HepG2 (cell line): Measurements from ENCODE around the gene KMT2D. TPM values are rescaled to one million over a fixed set of nuclear protein-coding genes. Genes with fewer than 3 reads are reported as not detected.

Experiments
- ATAC-seq: fragments of 200-7000 bp; cut with Tn5 transposase; 3 replicates; pipeline ENCODE4 v1.9.1; 2020; ENCODE audit warnings: mild to moderate bottlenecking, moderate library complexity
- BruUV-seq: library from RNA; stranded (reverse); fragments of 400-500 nt; replicated peaks from 2 replicates; lab custom pipeline; 2021; lab: Mats Ljungman, UMichigan
- CTCF ChIA-PET: fragments of 300-600 bp; formaldehyde crosslinking; extraction: SDS; loops from one replicate; lab custom pipeline; 2021; ENCODE audit warnings: low total read pairs, inconsistent platforms, low intra/inter-chr PET ratio; lab: Yijun Ruan, JAX
- POLR2A ChIA-PET: fragments of 350-600 bp; sonication (Branson Sonifier 250); formaldehyde crosslinking; loops from one replicate; lab custom pipeline; 2020; ENCODE audit warnings: antibody characterized with exemption, inconsistent platforms; lab: Yijun Ruan, JAX
- DNase-seq: peaks from one replicate; pipeline ENCODE4 v3.0.0-alpha.2; 2015; ENCODE audit warnings: low spot score
- FAIRE-seq: peaks from 3 replicates; lab custom pipeline; 2011; peaks lifted over from hg19 to GRCh38; lab: Jason Lieb, UNC
- H2AFZ ChIP-seq: one replicate; pipeline ENCODE4 v1.6.1; 2011; ENCODE audit warnings: low read length, inconsistent platforms
- H3K27ac ChIP-seq: fragments of 300-600 bp; 3 replicates; pipeline ENCODE4 v1.8.0; 2011; ENCODE audit warnings: mixed run types, mild to moderate bottlenecking, mixed read lengths, low read length, inconsistent platforms; ENCODE audit not compliant: insufficient read depth; ENCODE audit errors: extremely low read length
- H3K27me3 ChIP-seq, 2 experiments: fragments of 200-600 bp in 1 of 2; 2 replicates in 1 of 2; 3 replicates in 1 of 2; pipeline versions ENCODE4 v1.6.0 to v1.8.0; 2011; ENCODE audit warnings: low read length in 2 of 2, mild to moderate bottlenecking in 2 of 2, moderate library complexity in 2 of 2, inconsistent platforms in 1 of 2; ENCODE audit not compliant: insufficient read depth in 2 of 2, control insufficient read depth in 1 of 2
- H3K36me3 ChIP-seq, 2 experiments: fragments of 200-600 bp in 1 of 2; replicated peaks in 1 of 2; 2 replicates in 1 of 2; 3 replicates in 1 of 2; pipeline versions ENCODE4 v1.5.1 to v1.8.0; 2011; ENCODE audit warnings: low read length in 2 of 2, inconsistent platforms in 1 of 2; ENCODE audit not compliant: insufficient read depth in 2 of 2, control insufficient read depth in 1 of 2
- H3K4me1 ChIP-seq: 2 replicates; pipeline ENCODE4 v1.5.1; 2012; ENCODE audit warnings: low read length, inconsistent platforms; ENCODE audit not compliant: insufficient read depth
- H3K4me2 ChIP-seq: 2 replicates; pipeline ENCODE4 v1.6.0; 2011; ENCODE audit warnings: low read depth, low read length, inconsistent platforms
- H3K4me3 ChIP-seq, 3 experiments: fragments of 200-600 bp in 1 of 3; sonication (generic), shearing (Covaris generic) in 1 of 3; replicated peaks in 1 of 3; 2 replicates each; pipeline ENCODE4 v1.5.1; 2011 to 2016; ENCODE audit warnings: low read length in 3 of 3, inconsistent platforms in 2 of 3, low read depth in 2 of 3, mild to moderate bottlenecking in 2 of 3, control low read depth in 1 of 3, mixed read lengths in 1 of 3; ENCODE audit not compliant: insufficient read depth in 1 of 3
- H3K79me2 ChIP-seq: one replicate; pipeline ENCODE4 v1.6.1; 2011; ENCODE audit warnings: low read length, inconsistent platforms; ENCODE audit not compliant: insufficient read depth
- H3K9ac ChIP-seq: 2 replicates; pipeline ENCODE4 v1.6.0; 2011; ENCODE audit warnings: mild to moderate bottlenecking, low read depth, low read length, inconsistent platforms; ENCODE audit not compliant: insufficient read depth
- H3K9me3 ChIP-seq: 2 replicates; pipeline ENCODE4 v1.5.1; 2012; ENCODE audit warnings: mild to moderate bottlenecking, low read length
- H4K20me1 ChIP-seq: 2 replicates; pipeline ENCODE4 v1.6.0; 2011; ENCODE audit warnings: inconsistent platforms, mild to moderate bottlenecking, low read length, moderate library complexity; ENCODE audit not compliant: insufficient read depth
- FOXO1 ChIP-seq: sonication (generic); formaldehyde crosslinking; IDR thresholded peaks from 2 replicates; pipeline ENCODE4 v1.4.0; 2020; ENCODE audit warnings: missing genetic modification reagents
- GTF2F1 ChIP-seq: fragments of 150-350 bp; IDR thresholded peaks from 2 replicates; pipeline ENCODE4 v1.6.1; 2014; ENCODE audit warnings: low read length
- MTA1 ChIP-seq: sonication (generic); formaldehyde crosslinking; IDR thresholded peaks from 2 replicates; pipeline ENCODE4 v1.4.0; 2020; ENCODE audit warnings: missing genetic modification reagents, mild to moderate bottlenecking, borderline replicate concordance
- NCOA1 ChIP-seq: sonication (generic); formaldehyde crosslinking; IDR thresholded peaks from 2 replicates; pipeline ENCODE4 v1.9.0; 2021; ENCODE audit warnings: missing genetic modification reagents
- SALL1 ChIP-seq: sonication (generic); formaldehyde crosslinking; IDR thresholded peaks from 2 replicates; pipeline ENCODE4 v1.8.0; 2022; ENCODE audit warnings: mild to moderate bottlenecking, missing genetic modification reagents
- TAF1 ChIP-seq: sonication (generic); formaldehyde crosslinking; IDR thresholded peaks from 2 replicates; pipeline ENCODE4 v1.4.0; 2020; ENCODE audit warnings: missing genetic modification reagents
- ZNF562 ChIP-seq: sonication (generic); formaldehyde crosslinking; IDR thresholded peaks from 2 replicates; pipeline ENCODE4 v1.8.0; 2022; ENCODE audit warnings: missing genetic modification reagents, borderline replicate concordance
- WGBS: methylation state at CpG from one replicate; pipeline ENCODE4 v1.1.6; 2017; ENCODE audit warnings: low lambda C conversion rate; 5-methylcytosine and 5-hydroxymethylcytosine counted together
- in situ Hi-C: cut with HindIII; loops from 2 replicates; pipeline ENCODE4 v1.10.0; 2017; ENCODE audit warnings: low pct_unique_long_range_greater_than_20kb; ENCODE audit not compliant: extremely low pct_ligation_motif_present
- intact Hi-C: fragments of 100-400 bp; cut with micrococcal nuclease; formaldehyde crosslinking; loops from one replicate; pipeline ENCODE4 v1.10.0; 2022; ENCODE audit not compliant: unreplicated experiment
- polyA plus RNA-seq, 8 experiments: library from polyadenylated mRNA; depleted of rRNA in 3 of 8; stranded (reverse) in 7 of 8; unstranded in 1 of 8; fragments of >200 nt; fragmentation: Illumina TruSeq in 4 of 8; extraction: Trizol in 4 of 8; gene quantifications; 2 replicates each; pipeline versions ENCODE4 v1.2.1 to v1.2.3, GENCODE V29; 2011 to 2016; ENCODE audit warnings: low read depth in 4 of 8, missing spikeins in 1 of 8, mixed read lengths in 1 of 8; ENCODE audit not compliant: insufficient read depth in 1 of 8
- total RNA-seq, 5 experiments: library from RNA; depleted of rRNA; stranded (reverse); fragments of >200 nt; fragmentation: Illumina TruSeq; extraction: Trizol; gene quantifications; 2 replicates each; pipeline ENCODE4 v1.2.3, GENCODE V29; 2016; ENCODE audit warnings: low read depth in 1 of 5
- TF ChIP-seq, protein P1 (sequence below): sonication (generic); formaldehyde crosslinking; IDR thresholded peaks from 2 replicates; pipeline ENCODE4 v1.4.0; 2020; ENCODE audit warnings: missing genetic modification reagents
- TF ChIP-seq, protein P2 (sequence below): sonication (generic); formaldehyde crosslinking; IDR thresholded peaks from 2 replicates; pipeline ENCODE4 v1.4.0; 2020; ENCODE audit warnings: missing genetic modification reagents
- TF ChIP-seq, protein P3 (sequence below): sonication (generic); formaldehyde crosslinking; IDR thresholded peaks from 2 replicates; pipeline ENCODE4 v1.5.1; 2020; ENCODE audit warnings: mild to moderate bottlenecking, missing genetic modification reagents, moderate library complexity

The KMT2D gene
- total and polyA plus RNA-seq, 2 of the 13 experiments (the other 11 are each of a cell fraction or from before 2014, with no cell fraction given) = 8.1 to 10.4 TPM

DNA sequence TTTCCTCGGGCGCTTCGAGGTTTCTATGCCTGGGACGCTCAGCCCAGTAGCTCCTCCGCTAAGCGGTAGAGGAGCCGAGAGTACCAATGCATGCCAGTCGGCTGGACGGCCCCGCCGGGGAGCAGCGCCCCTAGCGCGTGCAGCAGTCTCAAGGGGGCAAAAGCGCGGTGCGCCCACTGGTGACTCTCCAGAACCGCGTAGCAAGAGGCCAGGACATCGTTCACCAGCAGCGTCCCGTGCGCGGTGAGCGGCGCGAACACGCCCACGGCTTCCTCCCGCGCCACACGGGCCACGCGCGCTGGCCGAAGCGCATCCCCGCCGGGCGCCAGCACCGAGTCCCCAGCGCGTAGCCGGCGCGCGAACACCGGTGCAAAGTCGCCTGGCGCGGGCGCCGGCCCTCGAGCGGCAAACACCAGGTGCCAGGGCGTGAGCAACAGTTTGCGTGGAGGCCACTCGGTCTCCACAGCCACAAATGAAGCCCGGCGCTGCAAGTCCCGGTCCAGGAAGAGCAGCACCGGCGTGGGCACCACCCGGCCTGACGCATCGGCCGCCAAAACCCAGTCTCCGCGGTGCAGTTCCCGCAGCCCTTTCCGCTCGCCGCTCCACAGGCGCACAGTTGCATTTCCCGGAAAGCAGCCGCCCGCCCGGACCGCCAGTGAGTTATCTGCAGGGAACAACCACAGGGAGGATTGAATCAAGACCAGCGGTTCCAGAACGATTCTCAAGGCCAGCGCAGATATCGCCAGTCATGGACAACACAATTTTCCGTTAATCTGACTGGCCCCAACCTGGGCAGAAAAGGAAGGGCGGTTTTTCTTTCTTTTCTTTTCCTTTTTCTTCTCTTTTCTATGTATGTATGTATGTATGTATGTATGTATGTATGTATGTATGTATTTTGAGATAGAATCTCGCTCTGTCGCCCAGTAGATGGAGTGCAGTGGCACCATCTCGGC is 29.5 kb upstream of the KMT2D start:
- Histone ChIP-seq H2AFZ (no peak overlapping the region), H3K36me3 (no peaks in the 10 kb centered on the region), H3K4me1 (peaks cover 52% of the 10 kb centered on the region), H3K27me3 (peaks cover 12 to 70% of the 10 kb centered on the region in 2 experiments; a peak in 4 of 5 replicates), H3K9ac (no peak overlapping the region), H3K4me2 (peak overlapping the region; percentile 59), H3K27ac (no peak overlapping the region), H4K20me1 (no peaks in the 10 kb centered on the region), H3K79me2 (no peaks in the 10 kb centered on the region), H3K4me3 (peak overlapping the region in 1 of 3 experiments; percentile 51; a peak in 1 of 6 replicates), H3K9me3 (no peaks in the 10 kb centered on the region)
- intact Hi-C loops = no loop called here
- in situ Hi-C loops = no loop called here
- whole genome bisulfite sequencing = 19% methylated on average over 24 of the region's 88 CpGs
- no TSS peak for BruUV-seq
- no peak for FAIRE-seq
- POLR2A ChIA-PET = no interaction called here
- CTCF ChIA-PET = interaction anchor here (3.0 kb wide), 1 partner anchor 30 kb away, joined by 30 read pairs; no protein-coding TSS in a partner anchor
- DNase-seq = no peak
- ATAC-seq = peak; percentile 24
- TF ChIP-seq, protein P1, sequence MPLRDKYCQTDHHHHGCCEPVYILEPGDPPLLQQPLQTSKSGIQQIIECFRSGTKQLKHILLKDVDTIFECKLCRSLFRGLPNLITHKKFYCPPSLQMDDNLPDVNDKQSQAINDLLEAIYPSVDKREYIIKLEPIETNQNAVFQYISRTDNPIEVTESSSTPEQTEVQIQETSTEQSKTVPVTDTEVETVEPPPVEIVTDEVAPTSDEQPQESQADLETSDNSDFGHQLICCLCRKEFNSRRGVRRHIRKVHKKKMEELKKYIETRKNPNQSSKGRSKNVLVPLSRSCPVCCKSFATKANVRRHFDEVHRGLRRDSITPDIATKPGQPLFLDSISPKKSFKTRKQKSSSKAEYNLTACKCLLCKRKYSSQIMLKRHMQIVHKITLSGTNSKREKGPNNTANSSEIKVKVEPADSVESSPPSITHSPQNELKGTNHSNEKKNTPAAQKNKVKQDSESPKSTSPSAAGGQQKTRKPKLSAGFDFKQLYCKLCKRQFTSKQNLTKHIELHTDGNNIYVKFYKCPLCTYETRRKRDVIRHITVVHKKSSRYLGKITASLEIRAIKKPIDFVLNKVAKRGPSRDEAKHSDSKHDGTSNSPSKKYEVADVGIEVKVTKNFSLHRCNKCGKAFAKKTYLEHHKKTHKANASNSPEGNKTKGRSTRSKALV (CRISPR knock-in tag) = peak; percentile 95
- no peak for TF ChIP-seq FOXO1
- TF ChIP-seq, protein P2, sequence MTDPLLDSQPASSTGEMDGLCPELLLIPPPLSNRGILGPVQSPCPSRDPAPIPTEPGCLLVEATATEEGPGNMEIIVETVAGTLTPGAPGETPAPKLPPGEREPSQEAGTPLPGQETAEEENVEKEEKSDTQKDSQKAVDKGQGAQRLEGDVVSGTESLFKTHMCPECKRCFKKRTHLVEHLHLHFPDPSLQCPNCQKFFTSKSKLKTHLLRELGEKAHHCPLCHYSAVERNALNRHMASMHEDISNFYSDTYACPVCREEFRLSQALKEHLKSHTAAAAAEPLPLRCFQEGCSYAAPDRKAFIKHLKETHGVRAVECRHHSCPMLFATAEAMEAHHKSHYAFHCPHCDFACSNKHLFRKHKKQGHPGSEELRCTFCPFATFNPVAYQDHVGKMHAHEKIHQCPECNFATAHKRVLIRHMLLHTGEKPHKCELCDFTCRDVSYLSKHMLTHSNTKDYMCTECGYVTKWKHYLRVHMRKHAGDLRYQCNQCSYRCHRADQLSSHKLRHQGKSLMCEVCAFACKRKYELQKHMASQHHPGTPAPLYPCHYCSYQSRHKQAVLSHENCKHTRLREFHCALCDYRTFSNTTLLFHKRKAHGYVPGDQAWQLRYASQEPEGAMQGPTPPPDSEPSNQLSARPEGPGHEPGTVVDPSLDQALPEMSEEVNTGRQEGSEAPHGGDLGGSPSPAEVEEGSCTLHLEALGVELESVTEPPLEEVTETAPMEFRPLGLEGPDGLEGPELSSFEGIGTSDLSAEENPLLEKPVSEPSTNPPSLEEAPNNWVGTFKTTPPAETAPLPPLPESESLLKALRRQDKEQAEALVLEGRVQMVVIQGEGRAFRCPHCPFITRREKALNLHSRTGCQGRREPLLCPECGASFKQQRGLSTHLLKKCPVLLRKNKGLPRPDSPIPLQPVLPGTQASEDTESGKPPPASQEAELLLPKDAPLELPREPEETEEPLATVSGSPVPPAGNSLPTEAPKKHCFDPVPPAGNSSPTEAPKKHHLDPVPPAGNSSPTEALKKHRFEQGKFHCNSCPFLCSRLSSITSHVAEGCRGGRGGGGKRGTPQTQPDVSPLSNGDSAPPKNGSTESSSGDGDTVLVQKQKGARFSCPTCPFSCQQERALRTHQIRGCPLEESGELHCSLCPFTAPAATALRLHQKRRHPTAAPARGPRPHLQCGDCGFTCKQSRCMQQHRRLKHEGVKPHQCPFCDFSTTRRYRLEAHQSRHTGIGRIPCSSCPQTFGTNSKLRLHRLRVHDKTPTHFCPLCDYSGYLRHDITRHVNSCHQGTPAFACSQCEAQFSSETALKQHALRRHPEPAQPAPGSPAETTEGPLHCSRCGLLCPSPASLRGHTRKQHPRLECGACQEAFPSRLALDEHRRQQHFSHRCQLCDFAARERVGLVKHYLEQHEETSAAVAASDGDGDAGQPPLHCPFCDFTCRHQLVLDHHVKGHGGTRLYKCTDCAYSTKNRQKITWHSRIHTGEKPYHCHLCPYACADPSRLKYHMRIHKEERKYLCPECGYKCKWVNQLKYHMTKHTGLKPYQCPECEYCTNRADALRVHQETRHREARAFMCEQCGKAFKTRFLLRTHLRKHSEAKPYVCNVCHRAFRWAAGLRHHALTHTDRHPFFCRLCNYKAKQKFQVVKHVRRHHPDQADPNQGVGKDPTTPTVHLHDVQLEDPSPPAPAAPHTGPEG (CRISPR knock-in tag) = peak; percentile 88
- TF ChIP-seq SALL1 (CRISPR knock-in tag) = no peak
- TF ChIP-seq MTA1 (CRISPR knock-in tag) = peak; percentile 38; the same call in 1 of the 2 replicates
- no peak for TF ChIP-seq TAF1 (CRISPR knock-in tag)
- TF ChIP-seq, protein P3, sequence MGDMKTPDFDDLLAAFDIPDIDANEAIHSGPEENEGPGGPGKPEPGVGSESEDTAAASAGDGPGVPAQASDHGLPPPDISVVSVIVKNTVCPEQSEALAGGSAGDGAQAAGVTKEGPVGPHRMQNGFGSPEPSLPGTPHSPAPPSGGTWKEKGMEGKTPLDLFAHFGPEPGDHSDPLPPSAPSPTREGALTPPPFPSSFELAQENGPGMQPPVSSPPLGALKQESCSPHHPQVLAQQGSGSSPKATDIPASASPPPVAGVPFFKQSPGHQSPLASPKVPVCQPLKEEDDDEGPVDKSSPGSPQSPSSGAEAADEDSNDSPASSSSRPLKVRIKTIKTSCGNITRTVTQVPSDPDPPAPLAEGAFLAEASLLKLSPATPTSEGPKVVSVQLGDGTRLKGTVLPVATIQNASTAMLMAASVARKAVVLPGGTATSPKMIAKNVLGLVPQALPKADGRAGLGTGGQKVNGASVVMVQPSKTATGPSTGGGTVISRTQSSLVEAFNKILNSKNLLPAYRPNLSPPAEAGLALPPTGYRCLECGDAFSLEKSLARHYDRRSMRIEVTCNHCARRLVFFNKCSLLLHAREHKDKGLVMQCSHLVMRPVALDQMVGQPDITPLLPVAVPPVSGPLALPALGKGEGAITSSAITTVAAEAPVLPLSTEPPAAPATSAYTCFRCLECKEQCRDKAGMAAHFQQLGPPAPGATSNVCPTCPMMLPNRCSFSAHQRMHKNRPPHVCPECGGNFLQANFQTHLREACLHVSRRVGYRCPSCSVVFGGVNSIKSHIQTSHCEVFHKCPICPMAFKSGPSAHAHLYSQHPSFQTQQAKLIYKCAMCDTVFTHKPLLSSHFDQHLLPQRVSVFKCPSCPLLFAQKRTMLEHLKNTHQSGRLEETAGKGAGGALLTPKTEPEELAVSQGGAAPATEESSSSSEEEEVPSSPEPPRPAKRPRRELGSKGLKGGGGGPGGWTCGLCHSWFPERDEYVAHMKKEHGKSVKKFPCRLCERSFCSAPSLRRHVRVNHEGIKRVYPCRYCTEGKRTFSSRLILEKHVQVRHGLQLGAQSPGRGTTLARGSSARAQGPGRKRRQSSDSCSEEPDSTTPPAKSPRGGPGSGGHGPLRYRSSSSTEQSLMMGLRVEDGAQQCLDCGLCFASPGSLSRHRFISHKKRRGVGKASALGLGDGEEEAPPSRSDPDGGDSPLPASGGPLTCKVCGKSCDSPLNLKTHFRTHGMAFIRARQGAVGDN (CRISPR knock-in tag) = peak; percentile 23; the same call in 1 of the 2 replicates
- no peak for TF ChIP-seq ZNF562 (CRISPR knock-in tag)
- no peak for TF ChIP-seq GTF2F1
- TF ChIP-seq NCOA1 = no peak
